Measurements from ENCODE around the gene SCGB1D2. TPM values are rescaled to one million over a fixed set of nuclear protein-coding genes. Genes with fewer than 3 reads are reported as not detected.
A peak's percentile ranks its signal among the peaks of the same experiment; 100 is the strongest.

The SCGB1D2 gene
- total RNA-seq, 1 donor from 2014 or later = not detected

DNA sequence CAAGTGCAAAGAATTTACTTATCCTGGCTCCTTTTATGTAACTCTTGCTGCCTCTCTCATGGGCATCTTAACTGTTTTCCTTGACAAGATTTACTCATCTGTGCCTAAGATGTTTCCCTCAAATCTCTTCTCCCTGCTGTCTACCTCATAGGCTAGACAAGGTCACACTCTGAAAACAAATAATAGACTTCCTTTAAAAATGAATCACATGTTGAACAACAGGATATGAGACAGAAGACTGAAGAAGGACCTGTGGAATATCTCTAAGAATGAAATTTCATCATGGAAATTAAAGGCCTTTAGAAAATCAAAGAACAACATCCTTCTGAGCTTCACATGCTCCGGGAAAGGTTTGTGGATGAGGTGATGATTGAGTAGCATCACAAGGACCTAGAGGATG, 22.0 kb downstream of the SCGB1D2 start:
- TF ChIP-seq, protein P1, sequence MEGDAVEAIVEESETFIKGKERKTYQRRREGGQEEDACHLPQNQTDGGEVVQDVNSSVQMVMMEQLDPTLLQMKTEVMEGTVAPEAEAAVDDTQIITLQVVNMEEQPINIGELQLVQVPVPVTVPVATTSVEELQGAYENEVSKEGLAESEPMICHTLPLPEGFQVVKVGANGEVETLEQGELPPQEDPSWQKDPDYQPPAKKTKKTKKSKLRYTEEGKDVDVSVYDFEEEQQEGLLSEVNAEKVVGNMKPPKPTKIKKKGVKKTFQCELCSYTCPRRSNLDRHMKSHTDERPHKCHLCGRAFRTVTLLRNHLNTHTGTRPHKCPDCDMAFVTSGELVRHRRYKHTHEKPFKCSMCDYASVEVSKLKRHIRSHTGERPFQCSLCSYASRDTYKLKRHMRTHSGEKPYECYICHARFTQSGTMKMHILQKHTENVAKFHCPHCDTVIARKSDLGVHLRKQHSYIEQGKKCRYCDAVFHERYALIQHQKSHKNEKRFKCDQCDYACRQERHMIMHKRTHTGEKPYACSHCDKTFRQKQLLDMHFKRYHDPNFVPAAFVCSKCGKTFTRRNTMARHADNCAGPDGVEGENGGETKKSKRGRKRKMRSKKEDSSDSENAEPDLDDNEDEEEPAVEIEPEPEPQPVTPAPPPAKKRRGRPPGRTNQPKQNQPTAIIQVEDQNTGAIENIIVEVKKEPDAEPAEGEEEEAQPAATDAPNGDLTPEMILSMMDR (conservative IDR thresholded peaks at IDR 0.05) = no peak
- DNase-seq (ENCODE audit: extremely low spot score, unreplicated experiment) = no peak
- Mint-ChIP-seq H3K36me3 (no peaks in the 10 kb centered on the region), H3K27ac (no peak overlapping the region), H3K4me3 (no peak overlapping the region), H3K4me1 (ENCODE audit: unreplicated experiment) (no peaks in the 10 kb centered on the region), H3K9me3 (no peaks in the 10 kb centered on the region), H3K27me3 (peaks cover 39% of the 10 kb centered on the region)

DNA sequence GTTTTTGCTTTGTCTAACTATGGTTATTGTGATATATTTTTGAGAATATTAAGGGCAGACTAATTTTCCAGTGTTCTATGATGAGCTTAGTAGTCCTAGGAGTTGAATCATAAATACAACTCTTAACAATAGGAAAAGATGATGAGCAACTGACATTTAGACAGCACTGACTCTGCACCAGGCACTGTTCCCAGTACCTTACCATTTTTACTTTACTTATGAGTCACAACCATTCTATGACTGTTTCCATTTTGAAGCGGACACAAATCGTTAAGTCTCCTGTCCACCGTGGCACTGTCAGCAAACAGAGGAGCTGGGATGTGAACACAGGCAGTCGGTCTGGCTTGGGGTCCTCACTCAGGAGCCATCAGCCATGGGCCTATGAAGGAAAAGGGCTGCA, 24.5 kb downstream of the SCGB1D2 start:
- Mint-ChIP-seq H3K36me3 (no peaks in the 10 kb centered on the region), H3K4me1 (ENCODE audit: unreplicated experiment) (no peaks in the 10 kb centered on the region), H3K27ac (no peak overlapping the region), H3K9me3 (no peaks in the 10 kb centered on the region), H3K27me3 (peaks cover 43% of the 10 kb centered on the region), H3K4me3 (no peak overlapping the region)
- TF ChIP-seq, protein P1 (conservative IDR thresholded peaks at IDR 0.05) = no peak
- no peak for DNase-seq (ENCODE audit: extremely low spot score, unreplicated experiment)

GRCh38 chr11:62267050-62267449, 25.0 kb downstream of the SCGB1D2 start:
- Mint-ChIP-seq H3K36me3 (no peaks in the 10 kb centered on the region), H3K27me3 (peaks cover 40% of the 10 kb centered on the region), H3K9me3 (no peaks in the 10 kb centered on the region), H3K4me1 (ENCODE audit: unreplicated experiment) (no peaks in the 10 kb centered on the region), H3K27ac (no peak overlapping the region), H3K4me3 (no peak overlapping the region)
- no peak for DNase-seq (ENCODE audit: extremely low spot score, unreplicated experiment)
- TF ChIP-seq, protein P1 (conservative IDR thresholded peaks at IDR 0.05) = no peak

DNA sequence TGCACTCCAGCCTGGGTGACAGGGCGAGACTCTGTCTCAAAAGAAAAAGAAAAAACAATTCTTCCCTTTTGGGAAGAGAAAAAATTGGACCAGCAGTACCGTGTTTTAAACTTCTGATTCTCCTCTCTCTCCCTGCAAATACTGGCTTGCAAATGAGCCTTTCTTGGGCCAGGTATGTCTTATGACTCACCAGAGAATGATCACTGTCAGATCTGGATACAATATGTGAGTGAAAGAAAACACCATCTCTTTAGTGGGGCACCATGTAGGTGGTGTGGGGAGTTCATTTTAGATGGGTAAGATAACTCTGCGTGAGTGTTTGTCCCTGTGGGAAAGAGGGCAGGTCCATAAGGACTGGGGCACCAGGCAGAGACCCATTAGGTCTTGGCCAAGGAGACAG, 25.5 kb downstream of the SCGB1D2 start:
- H3K4me3 Mint-ChIP-seq = no peak overlapping the region
- H3K9me3 Mint-ChIP-seq = no peaks in the 10 kb centered on the region
- peaks cover 40% of the 10 kb centered on the region for H3K27me3 Mint-ChIP-seq
- no peak for DNase-seq (ENCODE audit: extremely low spot score, unreplicated experiment)
- no peaks in the 10 kb centered on the region for H3K36me3 Mint-ChIP-seq
- no peak overlapping the region for H3K27ac Mint-ChIP-seq
- H3K4me1 Mint-ChIP-seq (ENCODE audit: unreplicated experiment) = no peaks in the 10 kb centered on the region
- TF ChIP-seq, protein P1 (conservative IDR thresholded peaks at IDR 0.05) = no peak

GRCh38 chr11:62269654-62270278, 27.7 kb downstream of the SCGB1D2 start, which contains the start of gene SCGB2A2:
Gene SCGB2A2, plus strand, starts transcription at chr11:62270158. Its CDS starts 59 bp downstream, at chr11:62270217.
- TF ChIP-seq, protein P1 (conservative IDR thresholded peaks at IDR 0.05) = peak; percentile 34
- H3K27me3 Mint-ChIP-seq = peaks cover 25% of the 10 kb centered on the region
- H3K4me1 Mint-ChIP-seq (ENCODE audit: unreplicated experiment) = no peaks in the 10 kb centered on the region
- H3K36me3 Mint-ChIP-seq = no peaks in the 10 kb centered on the region
- H3K4me3 Mint-ChIP-seq = no peak within 1 kb of the TSS
- H3K27ac Mint-ChIP-seq = no peak within 1 kb of the TSS
- DNase-seq (ENCODE audit: extremely low spot score, unreplicated experiment) = no peak
- no peaks in the 10 kb centered on the region for H3K9me3 Mint-ChIP-seq
